Pancreas (tissue), 10 donors: Measurements from ENCODE around the gene SLCO3A1. TPM values are rescaled to one million over a fixed set of nuclear protein-coding genes. Genes with fewer than 3 reads are reported as not detected.

Experiments
- ATAC-seq, 4 donors: fragments of 200-7000 bp; cut with Tn5 transposase; one replicate each; pipeline versions ENCODE4 v1.8.0 to v1.9.1; 2020; ENCODE audit warnings: mild to moderate bottlenecking in 4 of 4, moderate library complexity in 4 of 4
- DNase-seq, 6 donors: peaks; one replicate each; pipeline ENCODE4 v3.0.0-alpha.2; 2020
- FAIRE-seq: peaks from 2 replicates; lab custom pipeline; 2012; peaks lifted over from hg19 to GRCh38; lab: Jason Lieb, UNC
- H3K27ac ChIP-seq, 4 donors: fragments of 200-600 bp; sonication (generic); 1 replicate in 3 of 4; 2 replicates in 1 of 4; pipeline versions ENCODE4 v1.5.0 to v1.8.0; 2020
- H3K27me3 ChIP-seq, 4 donors: fragments of 200-600 bp; one replicate each; pipeline ENCODE4 v1.8.0; 2021
- H3K36me3 ChIP-seq, 3 donors: fragments of 200-600 bp; sonication (generic) in 1 of 3; one replicate each; pipeline versions ENCODE4 v1.5.0 to v1.8.0; 2020 to 2021
- H3K4me1 ChIP-seq, 3 donors: fragments of 200-600 bp; one replicate each; pipeline ENCODE4 v1.8.0; 2021
- H3K4me3 ChIP-seq, 4 donors: fragments of 200-600 bp; sonication (generic) in 2 of 4; one replicate each; pipeline versions ENCODE4 v1.5.0 to v1.8.0; 2020 to 2021
- H3K9me3 ChIP-seq, 4 donors: fragments of 200-600 bp; one replicate each; pipeline ENCODE4 v1.8.0; 2021
- WGBS, 2 donors: extraction: QIAGEN DNeasy Blood & Tissue Kit; methylation state at CpG; one replicate each; pipeline ENCODE4 v1.1.7; 2013; 5-methylcytosine and 5-hydroxymethylcytosine counted together
- intact Hi-C, 3 donors: fragments of 100-400 bp; cut with DNase I; formaldehyde crosslinking; loops; one replicate each; pipeline versions ENCODE4 v1.11.1 to v1.14.2; 2022
- polyA plus RNA-seq, 2 donors: library from polyadenylated mRNA; stranded (reverse); fragments of 200-250 nt; gene quantifications; one replicate each; pipeline ENCODE4 v1.2.3, GENCODE V29; 2013
- total RNA-seq, 6 donors: library from RNA; stranded (reverse); fragmentation: NEBNext Ultra II Directional in 4 of 6; extraction: Animal tissue kit (Norgen Biotek cat#: 25700) in 4 of 6; gene quantifications; one replicate each; pipeline versions ENCODE4 v1.2.1 to v1.2.4, GENCODE V29; 2021 to 2023
- TF ChIP-seq, protein P1 (sequence below), 4 donors: fragments of 200-600 bp; sonication (generic) in 3 of 4; IDR thresholded peaks; one replicate each; pipeline versions ENCODE4 v1.5.0 to v1.8.0; 2021; ENCODE audit warnings: antibody characterized with exemption in 4 of 4
- donor health status: healthy with polysubstance abuse.
- donor health status: DM: no; HTN: no; CAD: no; lungs with moderate emphysema.
- donor health status: DM: no; HTN: no; CAD: no.
- donor health status: control.
- donor health status: control.
- donor health status: Bipolar disorder and iron deficiency.
- donor health status: DM: yes; HTN: yes; CAD: no.
- donor health status: DM: no; HTN: no; CAD: no.
- donor health status: DM: no; HTN: no; CAD: no.
- donor health status: DM: yes; HTN: yes; CAD: no.

The SLCO3A1 gene
- total and polyA plus RNA-seq, 8 donors = 3.4 to 15.5 (median 6.7) TPM

DNA sequence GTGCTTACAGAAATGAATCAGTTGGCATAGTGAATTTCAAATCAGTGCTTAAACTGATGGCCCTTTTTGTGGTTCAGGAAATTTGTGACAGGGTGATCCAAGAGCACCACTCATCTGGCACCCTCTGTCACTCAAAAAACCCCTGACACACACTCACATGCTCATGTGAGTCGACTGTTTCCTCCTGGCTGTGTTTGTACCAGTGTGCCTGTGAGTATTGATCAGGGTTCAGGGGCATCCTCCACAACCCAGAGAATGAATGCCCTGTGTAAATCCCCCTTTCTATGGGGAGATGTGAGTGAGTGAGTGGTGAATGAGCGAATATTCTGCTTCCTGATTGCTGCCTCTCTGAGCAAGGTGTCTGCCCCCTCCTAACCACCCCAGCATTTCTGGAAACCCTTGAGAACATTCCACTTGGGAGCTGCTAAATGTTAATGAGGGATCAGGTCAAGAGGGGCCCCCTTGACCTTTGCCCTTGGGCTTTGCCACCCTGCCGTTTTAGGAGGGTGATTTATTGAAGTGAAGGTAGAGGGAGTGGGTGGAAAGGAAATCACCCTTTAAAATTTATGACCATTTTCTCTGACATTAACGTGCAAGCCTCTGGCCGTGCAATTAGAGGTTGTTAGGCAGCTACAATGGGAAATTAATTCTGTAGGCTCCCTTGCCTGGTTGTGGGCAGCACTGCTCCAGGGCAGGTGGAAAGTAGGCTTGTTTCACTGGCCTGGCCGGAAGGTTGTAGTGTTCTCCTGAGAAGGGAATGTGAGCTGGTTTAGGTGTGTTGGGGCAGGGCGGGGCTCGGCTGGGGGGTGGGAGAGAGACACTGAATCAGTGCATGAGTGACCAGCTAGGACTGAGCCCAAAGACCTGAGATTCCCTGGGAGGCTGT, 87.2 kb downstream of the SLCO3A1 start:
- H3K4me3 ChIP-seq = no peak overlapping the region
- no peaks in the 10 kb centered on the region for H3K9me3 ChIP-seq
- peaks cover 0 to 25% (median 10%) of the 10 kb centered on the region in 3 donors for H3K4me1 ChIP-seq
- intact Hi-C loops = no loop called here
- TF ChIP-seq, protein P1, sequence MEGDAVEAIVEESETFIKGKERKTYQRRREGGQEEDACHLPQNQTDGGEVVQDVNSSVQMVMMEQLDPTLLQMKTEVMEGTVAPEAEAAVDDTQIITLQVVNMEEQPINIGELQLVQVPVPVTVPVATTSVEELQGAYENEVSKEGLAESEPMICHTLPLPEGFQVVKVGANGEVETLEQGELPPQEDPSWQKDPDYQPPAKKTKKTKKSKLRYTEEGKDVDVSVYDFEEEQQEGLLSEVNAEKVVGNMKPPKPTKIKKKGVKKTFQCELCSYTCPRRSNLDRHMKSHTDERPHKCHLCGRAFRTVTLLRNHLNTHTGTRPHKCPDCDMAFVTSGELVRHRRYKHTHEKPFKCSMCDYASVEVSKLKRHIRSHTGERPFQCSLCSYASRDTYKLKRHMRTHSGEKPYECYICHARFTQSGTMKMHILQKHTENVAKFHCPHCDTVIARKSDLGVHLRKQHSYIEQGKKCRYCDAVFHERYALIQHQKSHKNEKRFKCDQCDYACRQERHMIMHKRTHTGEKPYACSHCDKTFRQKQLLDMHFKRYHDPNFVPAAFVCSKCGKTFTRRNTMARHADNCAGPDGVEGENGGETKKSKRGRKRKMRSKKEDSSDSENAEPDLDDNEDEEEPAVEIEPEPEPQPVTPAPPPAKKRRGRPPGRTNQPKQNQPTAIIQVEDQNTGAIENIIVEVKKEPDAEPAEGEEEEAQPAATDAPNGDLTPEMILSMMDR (IDR thresholded peaks at IDR 0.05) = no peak
- WGBS, 2 donors = 45 to 49% methylated on average over 8 of the region's 8 CpGs
- H3K27ac ChIP-seq = peak overlapping the region in 3 of 4 donors; percentile 23 to 84 (median 78)
- FAIRE-seq (no peak), ATAC-seq (peak in 2 of 4 donors; percentile 3 to 15), DNase-seq (no peak)
- no peaks in the 10 kb centered on the region for H3K36me3 ChIP-seq
- H3K27me3 ChIP-seq = no peaks in the 10 kb centered on the region

DNA sequence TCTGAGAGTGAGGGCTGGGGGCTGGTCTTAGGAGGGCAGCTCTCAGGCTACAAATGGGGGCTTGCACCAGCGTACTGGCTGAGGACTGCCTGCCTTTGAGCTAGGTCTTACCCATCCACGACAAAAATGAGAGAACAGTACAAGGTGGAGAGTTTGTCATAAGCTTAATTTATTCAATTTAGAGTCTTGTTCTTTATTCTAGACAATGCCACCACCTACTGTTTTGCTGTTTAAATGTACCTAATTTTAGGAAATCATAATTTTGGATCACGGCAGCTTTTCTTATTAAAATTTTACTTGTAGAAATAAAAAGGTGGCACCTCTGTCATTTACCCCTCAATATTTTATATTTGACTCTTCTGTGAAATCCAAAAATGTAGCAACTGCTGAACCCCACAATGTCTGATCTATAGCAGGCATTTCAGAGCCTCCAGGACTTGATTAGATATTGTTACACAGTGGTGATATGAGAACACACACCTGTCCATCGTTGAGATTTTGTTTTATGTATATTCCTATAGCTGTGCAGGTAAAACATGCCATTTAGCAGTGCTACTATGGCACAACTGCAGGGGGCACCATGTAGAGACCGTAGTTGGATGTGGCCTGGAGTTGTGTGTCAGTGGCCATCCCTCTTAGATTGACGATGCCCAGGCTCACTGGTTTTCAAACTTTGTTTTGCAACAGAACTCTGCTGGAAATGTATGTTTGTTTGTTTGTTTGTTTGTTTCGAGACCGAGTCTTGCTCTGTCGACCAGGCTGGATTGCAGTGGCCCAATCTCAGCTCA, 88.6 kb downstream of the SLCO3A1 start:
- no peak for ATAC-seq
- H3K27me3 ChIP-seq = no peaks in the 10 kb centered on the region
- no peak for DNase-seq
- intact Hi-C loops = no loop called here
- no peak overlapping the region for H3K4me3 ChIP-seq
- no peaks in the 10 kb centered on the region for H3K9me3 ChIP-seq
- H3K27ac ChIP-seq = peak overlapping the region; percentile 24 to 84 (median 62)
- TF ChIP-seq, protein P1 (IDR thresholded peaks at IDR 0.05) = no peak
- peaks cover 0 to 31% (median 10%) of the 10 kb centered on the region in 3 donors for H3K4me1 ChIP-seq
- H3K36me3 ChIP-seq = no peaks in the 10 kb centered on the region
- no peak for FAIRE-seq
- 61 to 71% methylated on average over 9 of the region's 9 CpGs for WGBS, 2 donors

DNA sequence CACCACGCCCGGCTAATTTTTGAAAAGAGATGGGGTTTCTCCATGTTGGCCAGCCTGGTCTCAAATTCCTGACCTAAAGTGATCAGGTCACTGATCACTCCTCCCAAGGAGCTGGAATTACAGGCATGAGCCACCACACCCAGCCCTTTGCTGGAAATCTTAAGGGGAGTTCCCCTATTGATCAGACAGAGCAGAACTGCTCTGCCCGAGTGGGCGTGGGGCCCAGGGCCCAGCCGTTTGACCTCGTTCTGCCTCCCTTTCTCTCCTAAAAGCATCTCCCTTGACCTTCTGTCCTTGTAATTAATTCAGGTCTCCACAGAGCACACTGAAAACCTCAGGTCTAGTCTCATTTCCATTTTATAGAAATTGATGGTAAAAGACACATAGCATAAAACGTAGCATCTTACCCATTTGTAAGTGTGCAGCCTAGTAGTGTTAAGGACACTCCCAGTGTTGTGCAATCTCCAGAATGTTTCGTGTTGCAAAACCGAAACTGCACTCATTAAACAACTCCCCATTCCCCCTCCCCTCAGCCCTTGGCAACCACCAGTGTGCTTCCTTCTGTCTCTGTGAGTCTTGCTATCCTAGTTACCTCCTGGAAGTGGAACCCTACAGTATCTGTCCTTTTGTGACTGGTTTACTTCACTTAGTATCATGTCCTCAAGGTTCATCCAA, 89.3 kb downstream of the SLCO3A1 start:
- DNase-seq (peak in 4 of 6 donors; percentile 42 to 80 (median 64)), FAIRE-seq (peak; percentile 85), ATAC-seq (peak; percentile 77 to 90 (median 82))
- H3K27me3 ChIP-seq = no peaks in the 10 kb centered on the region
- H3K4me3 ChIP-seq = no peak overlapping the region
- 31 to 32% methylated on average over 9 of the region's 9 CpGs for WGBS, 2 donors
- no peaks in the 10 kb centered on the region for H3K9me3 ChIP-seq
- TF ChIP-seq, protein P1 (IDR thresholded peaks at IDR 0.05) = no peak
- peaks cover 0 to 38% (median 10%) of the 10 kb centered on the region in 3 donors for H3K4me1 ChIP-seq
- peak overlapping the region; percentile 24 to 84 (median 62) for H3K27ac ChIP-seq
- intact Hi-C loops = no loop called here
- H3K36me3 ChIP-seq = no peaks in the 10 kb centered on the region

DNA sequence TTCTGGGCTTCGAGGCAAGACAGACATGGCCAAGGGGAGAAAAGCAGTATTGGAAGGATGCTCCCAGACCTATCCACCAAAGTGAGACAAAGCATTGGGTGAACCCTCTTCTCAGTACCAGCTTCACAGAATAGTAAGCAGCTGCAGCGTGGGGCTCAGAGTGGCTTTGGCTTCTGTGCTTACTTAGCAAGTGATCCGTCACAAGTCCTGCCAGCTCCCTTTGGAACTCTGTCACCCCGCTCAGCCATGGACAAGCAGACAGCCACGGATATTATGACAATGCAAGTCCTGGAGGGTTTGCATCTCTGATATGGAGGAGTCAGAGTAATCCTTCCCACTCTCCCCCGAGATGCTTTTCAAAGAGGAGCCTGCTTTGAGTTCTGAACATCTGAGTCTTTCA, 90.8 kb downstream of the SLCO3A1 start:
- FAIRE-seq = no peak
- no peaks in the 10 kb centered on the region for H3K9me3 ChIP-seq
- TF ChIP-seq, protein P1 (IDR thresholded peaks at IDR 0.05) = no peak
- peak overlapping the region in 1 of 4 donors; percentile 84 for H3K27ac ChIP-seq
- intact Hi-C loops = no loop called here
- H3K27me3 ChIP-seq = no peaks in the 10 kb centered on the region
- no peaks in the 10 kb centered on the region for H3K36me3 ChIP-seq
- no peak for ATAC-seq
- no peak for DNase-seq
- H3K4me3 ChIP-seq = no peak overlapping the region
- 19 to 41% methylated on average over 6 of the region's 6 CpGs for WGBS, 2 donors
- H3K4me1 ChIP-seq = peaks cover 0 to 38% (median 10%) of the 10 kb centered on the region in 3 donors
